ENCODE measurements around the gene ZNF37A.

DNA sequence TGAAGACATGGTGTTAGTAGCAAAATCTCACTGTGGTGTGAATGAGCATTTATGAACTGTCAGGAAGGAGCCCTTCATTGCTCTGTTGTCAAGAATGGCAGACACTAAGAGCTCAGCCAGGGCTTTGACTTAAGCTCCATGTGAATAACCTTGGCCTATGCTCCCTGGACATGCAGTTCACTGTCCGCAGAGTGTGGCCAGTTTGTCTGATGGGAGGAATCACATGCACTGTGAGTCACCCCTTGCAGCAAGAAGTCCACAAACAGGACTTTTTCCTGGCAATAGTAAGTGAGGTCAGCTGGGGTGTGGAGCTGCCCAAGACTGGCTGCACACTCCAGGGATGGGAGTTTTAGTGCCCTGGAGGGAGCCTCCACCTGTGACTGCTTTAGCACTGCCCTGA, 49.5 kb downstream of the ZNF37A start:
- TF ChIP-seq, protein P1, sequence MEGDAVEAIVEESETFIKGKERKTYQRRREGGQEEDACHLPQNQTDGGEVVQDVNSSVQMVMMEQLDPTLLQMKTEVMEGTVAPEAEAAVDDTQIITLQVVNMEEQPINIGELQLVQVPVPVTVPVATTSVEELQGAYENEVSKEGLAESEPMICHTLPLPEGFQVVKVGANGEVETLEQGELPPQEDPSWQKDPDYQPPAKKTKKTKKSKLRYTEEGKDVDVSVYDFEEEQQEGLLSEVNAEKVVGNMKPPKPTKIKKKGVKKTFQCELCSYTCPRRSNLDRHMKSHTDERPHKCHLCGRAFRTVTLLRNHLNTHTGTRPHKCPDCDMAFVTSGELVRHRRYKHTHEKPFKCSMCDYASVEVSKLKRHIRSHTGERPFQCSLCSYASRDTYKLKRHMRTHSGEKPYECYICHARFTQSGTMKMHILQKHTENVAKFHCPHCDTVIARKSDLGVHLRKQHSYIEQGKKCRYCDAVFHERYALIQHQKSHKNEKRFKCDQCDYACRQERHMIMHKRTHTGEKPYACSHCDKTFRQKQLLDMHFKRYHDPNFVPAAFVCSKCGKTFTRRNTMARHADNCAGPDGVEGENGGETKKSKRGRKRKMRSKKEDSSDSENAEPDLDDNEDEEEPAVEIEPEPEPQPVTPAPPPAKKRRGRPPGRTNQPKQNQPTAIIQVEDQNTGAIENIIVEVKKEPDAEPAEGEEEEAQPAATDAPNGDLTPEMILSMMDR (IDR thresholded peaks at IDR 0.05; ENCODE audit: low read depth, low read length): no peak
- TF ChIP-seq EZH2phosphoT487 (IDR thresholded peaks at IDR 0.05; ENCODE audit: low read depth): no peak
